HG03565 (cell line): ENCODE measurements around the gene KCNQ1OT1.

Experiments used
- ATAC-seq: cut with Tn5 transposase; IDR thresholded peaks from one replicate; pipeline ENCODE4 v1.9.1; 2021; ENCODE audit warnings: mild to moderate bottlenecking, moderate library complexity; ENCODE audit not compliant: unreplicated experiment

KCNQ1OT1 gene

GRCh38 chr11:2669634-2670469 is 29.9 kb downstream of the KCNQ1OT1 start:
- no peak for ATAC-seq

DNA sequence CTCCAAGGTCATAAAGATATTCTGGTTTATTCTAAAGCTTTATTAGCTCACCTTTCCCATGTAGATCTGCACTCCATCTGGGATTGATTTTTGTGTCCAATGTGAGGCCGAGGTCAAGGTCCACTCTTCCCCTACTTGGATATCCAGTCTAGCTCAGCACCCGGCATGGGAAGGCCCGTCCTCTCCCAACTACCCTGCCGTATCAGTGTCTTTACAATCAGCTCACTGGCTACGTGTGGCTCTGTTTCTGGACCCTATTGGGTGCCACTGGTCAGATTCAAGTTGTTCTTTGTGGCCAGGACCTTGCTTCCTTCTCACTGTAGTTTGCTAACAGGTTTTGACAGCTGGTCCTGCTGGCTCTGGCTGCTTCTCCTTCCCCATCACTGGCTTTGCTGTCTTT is 30.9 kb downstream of the KCNQ1OT1 start:
- ATAC-seq: no peak

DNA sequence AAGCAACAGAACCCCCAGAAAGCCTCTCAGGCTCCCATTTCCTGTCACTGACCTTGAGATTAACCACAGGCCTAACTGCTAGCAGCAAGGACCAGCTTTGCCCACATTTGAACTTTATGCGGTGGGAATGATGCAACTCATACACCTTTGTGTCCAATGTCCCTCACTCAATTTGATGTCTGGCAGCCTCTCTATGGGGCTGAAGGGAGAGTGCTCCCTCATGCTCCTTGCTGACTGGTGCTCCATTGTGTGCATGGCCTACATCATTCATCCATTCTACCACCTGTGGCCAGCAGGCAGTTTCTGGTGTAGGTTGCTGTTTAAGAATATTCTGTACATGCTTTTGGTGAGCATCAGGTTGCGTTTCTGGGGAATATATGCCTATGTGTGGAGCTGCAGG is 31.9 kb downstream of the KCNQ1OT1 start:
- no peak for ATAC-seq

- no peak for ATAC-seq
These were observed 32.8 kb downstream of the KCNQ1OT1 start for GRCh38 chr11:2666828-2667570.

DNA sequence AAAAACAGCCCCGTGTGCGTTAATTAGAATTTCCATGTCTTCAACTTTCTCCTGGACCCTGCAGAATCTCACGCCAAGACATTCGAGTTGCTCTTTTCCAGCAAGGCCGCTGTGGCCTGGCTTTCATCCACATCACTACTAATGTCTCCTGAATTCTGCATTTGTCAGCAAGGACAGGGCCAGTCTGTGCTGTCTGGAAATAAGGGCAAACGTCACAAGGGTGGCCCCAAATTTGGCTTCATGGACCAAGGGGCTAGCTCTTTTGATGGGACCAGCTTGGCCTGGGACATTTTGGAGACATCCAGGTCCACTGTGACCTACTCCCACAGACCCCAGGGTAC is 33.4 kb downstream of the KCNQ1OT1 start:
- ATAC-seq: no peak

DNA sequence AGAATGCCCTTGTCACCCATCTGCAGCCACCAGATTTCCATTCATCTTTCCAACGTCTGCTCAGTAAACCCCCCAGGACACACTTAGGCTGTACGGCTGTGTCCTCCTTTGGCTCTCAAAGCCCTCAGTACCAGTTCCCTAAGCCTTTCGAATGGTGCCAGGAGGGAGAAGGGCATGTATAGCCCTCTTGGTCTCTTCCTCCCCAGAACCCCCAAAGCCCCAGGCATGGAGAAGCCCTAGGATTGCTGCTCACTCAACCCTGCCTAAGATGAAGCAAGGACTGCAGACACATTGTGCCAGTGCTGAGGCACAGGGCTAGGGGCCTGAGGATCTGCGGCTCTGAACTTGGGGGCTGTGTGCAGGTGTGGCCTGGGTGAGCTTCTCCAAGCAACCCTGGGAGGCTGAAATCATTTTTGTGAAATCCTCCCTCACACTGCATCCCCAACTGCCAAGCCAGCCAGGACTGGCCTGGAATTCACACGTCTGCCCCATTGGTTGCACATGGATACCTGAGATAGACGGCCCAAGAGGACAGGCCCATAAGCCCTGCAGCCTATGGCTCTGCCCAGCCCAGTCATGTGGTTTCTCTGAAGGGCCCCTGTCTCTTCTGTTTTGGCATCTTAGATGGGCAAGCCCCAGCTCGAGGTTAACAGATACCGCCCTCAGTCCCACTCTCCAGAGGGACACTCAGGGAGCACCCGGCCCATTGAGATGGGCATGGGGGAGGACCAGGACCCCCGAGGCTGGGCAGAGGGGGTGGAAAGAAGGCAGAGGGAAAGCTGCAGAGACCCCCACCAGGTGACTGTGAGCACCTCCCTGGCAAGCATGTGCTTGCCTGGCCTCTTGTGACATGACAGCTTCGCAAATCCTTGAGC is 34.0 kb downstream of the KCNQ1OT1 start:
- ATAC-seq: no peak

DNA sequence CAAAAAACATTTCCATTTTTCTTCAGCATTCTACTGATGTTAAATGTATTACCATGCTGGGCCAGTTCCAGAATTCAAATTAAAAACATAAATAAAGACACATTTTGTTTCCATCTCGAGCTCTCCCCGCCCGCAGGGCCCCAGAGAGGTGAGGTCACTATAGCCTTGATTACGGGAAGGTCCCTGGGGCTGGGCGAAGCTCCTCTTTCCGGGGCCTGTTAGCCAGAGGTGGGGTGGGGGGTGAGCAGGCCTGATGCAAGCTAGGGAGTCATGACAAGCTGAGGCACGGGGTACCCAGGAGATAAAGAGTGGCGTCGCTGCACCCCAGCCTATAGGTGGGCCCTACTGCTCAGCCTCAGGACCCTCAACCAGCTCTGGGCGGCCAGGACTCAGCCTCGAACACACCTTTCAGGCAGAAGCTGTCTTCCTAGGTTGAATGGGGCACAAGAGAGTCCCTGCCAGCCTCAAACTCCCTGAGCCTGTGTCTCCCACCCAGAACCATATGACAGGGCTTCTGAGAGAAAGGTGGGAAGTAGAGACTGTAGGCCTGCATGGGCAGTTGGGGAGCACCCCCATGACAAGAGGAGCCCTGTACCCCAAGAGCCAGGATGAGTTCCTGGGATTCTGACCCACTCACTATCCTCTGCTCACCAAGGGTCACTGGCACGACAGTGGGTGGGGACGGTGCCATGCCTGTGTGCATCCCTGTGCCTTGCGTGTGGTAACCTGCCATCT is 34.8 kb downstream of the KCNQ1OT1 start:
- no peak for ATAC-seq

DNA sequence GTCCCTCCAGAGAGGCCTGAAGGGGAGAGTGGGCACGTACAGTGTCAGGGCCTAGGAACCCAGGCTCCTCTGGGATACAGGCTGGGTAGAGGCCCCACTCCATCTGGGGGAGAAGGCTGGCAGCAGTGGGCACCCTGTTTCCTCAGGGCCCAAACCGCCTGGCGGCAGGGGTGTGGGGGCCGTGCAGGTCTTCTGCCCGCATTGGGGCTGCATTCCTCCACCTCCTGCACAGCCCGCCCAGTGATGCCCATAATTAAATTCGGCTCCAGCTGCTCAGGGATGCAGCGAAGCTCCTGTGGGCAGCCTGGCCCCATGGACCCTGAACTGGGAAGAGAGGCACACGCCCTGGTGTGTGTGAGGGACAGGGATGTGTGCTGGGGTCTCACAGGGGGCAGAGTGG is 35.4 kb downstream of the KCNQ1OT1 start:
- ATAC-seq: no peak

GRCh38 chr11:2663915-2664314 is 35.9 kb downstream of the KCNQ1OT1 start:
- ATAC-seq: no peak

- no peak for ATAC-seq
These were observed 36.3 kb downstream of the KCNQ1OT1 start for GRCh38 chr11:2663506-2663905.

GRCh38 chr11:2662430-2663299 is 37.1 kb downstream of the KCNQ1OT1 start:
- ATAC-seq: no peak

- no peak for ATAC-seq
These were observed 37.8 kb downstream of the KCNQ1OT1 start for GRCh38 chr11:2662024-2662312.

DNA sequence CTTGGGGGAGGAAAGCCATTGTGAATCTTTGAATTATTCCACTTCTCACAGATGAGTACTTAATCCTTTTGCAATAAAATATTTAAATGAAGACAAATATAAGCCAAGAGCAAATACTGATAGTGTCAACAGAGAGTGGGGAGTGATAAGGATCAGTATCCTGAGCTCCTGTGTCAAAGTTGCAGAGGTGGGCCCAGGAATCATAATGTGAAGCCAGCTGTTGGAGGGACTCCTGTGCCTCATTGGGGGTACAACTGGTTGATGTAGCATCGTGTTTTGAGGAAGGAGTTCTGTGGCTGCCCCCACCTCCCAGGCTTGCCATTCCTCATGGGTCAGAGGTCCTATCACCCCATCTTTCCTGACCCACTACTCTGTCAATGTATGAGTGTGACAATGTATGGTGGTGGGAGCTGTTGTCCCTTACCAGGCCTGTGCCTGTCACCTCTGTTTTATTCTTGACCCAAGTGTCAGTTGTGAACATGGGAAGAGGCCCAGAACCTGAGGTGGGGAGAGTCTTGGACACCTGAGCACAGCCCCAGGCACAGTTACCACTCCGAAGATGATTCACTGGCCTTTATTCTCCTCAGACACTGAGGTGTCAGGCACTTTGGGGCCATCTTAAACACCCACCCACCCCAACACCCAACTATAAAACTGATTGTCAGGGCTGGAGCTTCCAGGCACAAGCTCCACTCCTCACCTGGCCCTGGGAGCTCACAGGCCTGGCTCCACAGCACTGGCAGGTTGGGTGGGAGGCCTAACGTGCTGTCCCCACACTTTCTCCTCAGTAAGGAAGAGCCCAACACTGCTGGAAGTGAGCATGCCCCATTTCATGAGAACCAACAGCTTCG is 38.4 kb downstream of the KCNQ1OT1 start:
- ATAC-seq: no peak

DNA sequence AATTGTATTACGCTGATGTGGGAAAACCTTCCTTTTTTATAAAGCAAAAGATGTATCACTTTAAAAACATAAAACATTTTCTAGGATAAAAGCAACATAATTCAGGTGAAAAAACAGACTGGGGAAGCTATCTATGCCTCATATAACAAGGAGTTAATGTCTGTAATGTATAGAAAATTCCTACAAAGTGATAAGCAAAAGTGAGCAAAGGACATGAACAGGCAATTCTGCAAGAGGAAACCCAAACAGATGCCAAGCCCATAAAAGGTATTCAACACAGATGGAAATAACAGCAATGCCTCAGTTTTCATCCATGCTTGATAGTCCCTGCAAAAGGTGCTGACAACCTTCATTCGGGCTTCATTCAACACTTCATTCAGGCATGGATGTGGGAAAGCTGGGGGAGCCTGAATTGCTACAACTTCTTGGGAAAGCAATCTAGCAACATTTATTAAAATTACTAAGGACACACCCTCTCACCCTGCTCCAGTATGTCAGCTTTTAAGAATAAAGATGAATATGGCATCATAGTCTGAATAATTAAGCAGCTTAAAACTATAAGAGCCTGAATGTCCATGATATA is 39.3 kb downstream of the KCNQ1OT1 start:
- ATAC-seq: no peak

- no peak for ATAC-seq
These were observed 42.0 kb downstream of the KCNQ1OT1 start for GRCh38 chr11:2657697-2658284.

DNA sequence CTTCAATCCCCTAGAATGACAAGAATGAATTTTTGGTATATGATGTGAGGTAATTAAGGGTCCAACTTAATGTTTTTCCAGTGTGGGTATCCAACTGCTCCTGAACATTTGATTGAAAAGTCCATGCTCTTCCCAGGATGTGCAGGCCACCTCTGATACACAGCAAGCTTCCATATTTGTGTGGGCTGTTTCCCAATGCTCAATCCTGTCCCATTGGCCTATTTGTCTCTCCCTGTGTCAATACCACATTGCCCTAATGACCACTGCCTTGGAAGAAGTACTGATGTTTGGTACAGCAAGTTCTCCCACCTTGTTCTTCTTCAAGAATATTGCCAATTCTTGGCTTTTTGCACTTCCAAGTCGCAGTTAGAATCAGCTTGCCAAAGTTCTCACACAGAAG is 42.9 kb downstream of the KCNQ1OT1 start:
- no peak for ATAC-seq

DNA sequence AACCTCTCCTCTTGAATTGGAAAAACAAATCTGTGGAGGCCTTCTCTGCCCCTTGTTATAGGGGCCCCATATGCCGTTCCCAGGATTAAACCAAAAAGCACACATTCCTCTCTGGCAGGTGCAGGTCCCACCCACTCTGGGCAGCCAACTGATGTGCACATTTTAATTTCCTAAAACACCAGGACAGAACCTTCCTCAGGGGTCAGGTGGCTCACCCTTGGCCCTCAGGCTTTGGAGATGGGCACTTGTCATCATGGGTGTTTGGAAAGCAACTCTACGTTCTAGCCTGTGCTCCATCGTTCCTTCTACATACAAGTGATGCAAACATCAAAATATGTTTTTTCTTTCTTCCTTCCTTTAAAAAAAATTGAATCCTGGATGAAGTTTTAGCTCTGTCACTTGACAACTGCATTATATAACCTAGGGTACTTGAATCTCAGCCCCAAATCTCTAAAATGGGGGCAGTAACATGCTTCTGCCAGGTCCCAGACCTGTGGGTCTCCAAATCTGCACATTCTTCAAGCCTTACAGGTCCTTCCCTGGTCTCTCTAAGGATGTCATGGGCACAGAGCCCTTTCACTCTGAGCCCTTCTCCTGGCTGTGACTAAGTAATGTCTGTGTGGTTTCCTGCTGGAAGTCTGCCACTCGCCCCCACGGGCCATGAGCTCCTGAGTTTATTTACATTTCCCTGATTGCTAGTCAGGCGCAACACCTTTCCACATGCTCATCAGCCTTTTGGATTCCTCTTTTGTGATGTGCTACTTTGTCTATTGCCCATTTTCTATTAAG is 43.8 kb downstream of the KCNQ1OT1 start:
- ATAC-seq: no peak
